Lower leg skin (tissue), 4 donors: ENCODE data around the gene SRD5A1. TPM values are rescaled to one million over a fixed set of nuclear protein-coding genes. Genes with fewer than 3 reads are reported as not detected.

Experiments
- DNase-seq, 2 donors: peaks; one replicate each; pipeline ENCODE4 v3.0.0-alpha.2; 2019; ENCODE audit warnings: low spot score in 2 of 2
- H3K4me3 ChIP-seq: fragments of 200-600 bp; sonication (generic); 2 replicates; pipeline ENCODE4 v1.5.1; 2017; ENCODE audit warnings: mild to moderate bottlenecking, low read depth; ENCODE audit not compliant: poor library complexity, severe bottlenecking
- CTCF ChIP-seq, 3 donors: fragments of 450-650 bp; IDR thresholded peaks; one replicate each; pipeline ENCODE4 v1.5.1; 2016; ENCODE audit warnings: antibody characterized with exemption in 3 of 3, mild to moderate bottlenecking in 3 of 3, moderate library complexity in 2 of 3
- POLR2A ChIP-seq, 2 donors: fragments of 450-650 bp; IDR thresholded peaks; one replicate each; pipeline ENCODE4 v1.6.1; 2016 to 2017; ENCODE audit warnings: antibody characterized with exemption in 2 of 2, mild to moderate bottlenecking in 1 of 2, moderate library complexity in 1 of 2
- WGBS, 2 donors: methylation state at CpG; one replicate each; pipeline ENCODE4 v1.1.5; 2018; 5-methylcytosine and 5-hydroxymethylcytosine counted together
- intact Hi-C: fragments of 100-400 bp; cut with DNase I; formaldehyde crosslinking; loops from one replicate; pipeline ENCODE4 v1.15.0; 2023; ENCODE audit warnings: low total_unique reads
- total RNA-seq, 4 donors: library from RNA; depleted of rRNA; stranded (reverse); fragments of >200 nt; gene quantifications; one replicate each; pipeline ENCODE4 v1.1.0, GENCODE V29; 2016

Gene SRD5A1
- total RNA-seq, 4 donors from 2014 or later = 83.1 to 155 (median 98.4) TPM

- DNase-seq = peak in 1 of 2 donors; percentile 57
- WGBS, 2 donors = 87 to 91% methylated on average over 5 of the region's 5 CpGs
- TF ChIP-seq POLR2A (IDR thresholded peaks at IDR 0.05) (no peak), CTCF (IDR thresholded peaks at IDR 0.05) (no peak)
- intact Hi-C loops = no loop called here
- H3K4me3 ChIP-seq = no peak overlapping the region
Measured at GRCh38 chr5:6586647-6587042, 46.6 kb upstream of the SRD5A1 start.

- TF ChIP-seq POLR2A (IDR thresholded peaks at IDR 0.05) = no peak
- TF ChIP-seq CTCF (IDR thresholded peaks at IDR 0.05) = no peak
- H3K4me3 ChIP-seq = no peak overlapping the region
- 88 to 89% methylated on average over 9 of the region's 9 CpGs for WGBS, 2 donors
- intact Hi-C loops = no loop called here
- peak in 1 of 2 donors; percentile 79 for DNase-seq
Measured at GRCh38 chr5:6587171-6587570, 46.1 kb upstream of the SRD5A1 start.

GRCh38 chr5:6590581-6590980 lies 42.7 kb upstream of the SRD5A1 start:
- intact Hi-C loops = no loop called here
- 72 to 79% methylated on average over 2 of the region's 2 CpGs for WGBS, 2 donors
- no peak overlapping the region for H3K4me3 ChIP-seq
- DNase-seq = no peak
- TF ChIP-seq POLR2A (IDR thresholded peaks at IDR 0.05) = no peak
- no peak for TF ChIP-seq CTCF (IDR thresholded peaks at IDR 0.05)

DNA sequence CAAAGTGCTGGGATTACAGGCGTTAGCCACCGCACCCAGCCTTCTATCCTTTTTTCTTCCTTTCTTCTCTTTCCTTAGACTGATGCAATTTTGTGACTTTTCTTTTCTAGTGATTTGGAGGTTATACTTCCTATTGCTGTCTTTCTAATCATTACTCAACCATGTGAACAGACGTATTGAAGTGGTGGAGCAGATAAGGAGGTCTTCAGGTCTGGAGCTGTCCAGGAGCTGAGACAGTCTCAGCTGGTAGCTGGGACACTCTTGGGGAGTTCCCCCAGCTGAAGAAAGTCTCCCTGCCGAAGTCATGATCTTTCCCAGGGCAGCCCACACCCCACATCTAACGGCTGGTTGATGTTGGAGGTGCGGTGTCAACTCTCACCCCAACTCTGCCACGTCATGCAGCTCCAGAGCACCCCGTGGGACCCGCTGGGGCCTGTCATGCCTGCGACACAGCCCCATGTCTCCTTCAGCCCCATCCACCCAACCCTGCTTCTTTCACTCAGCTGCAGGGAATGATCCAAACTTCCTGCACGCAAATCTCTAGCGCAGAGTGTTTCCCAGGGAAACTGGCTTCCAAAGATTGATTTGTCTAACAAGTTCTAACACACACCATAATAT lies 41.5 kb upstream of the SRD5A1 start:
- 64 to 65% methylated on average over 12 of the region's 12 CpGs for WGBS, 2 donors
- intact Hi-C loops = no loop called here
- no peak for TF ChIP-seq CTCF (IDR thresholded peaks at IDR 0.05)
- TF ChIP-seq POLR2A (IDR thresholded peaks at IDR 0.05) = no peak

GRCh38 chr5:6592601-6593000 lies 40.6 kb upstream of the SRD5A1 start:
- no peak for TF ChIP-seq CTCF (IDR thresholded peaks at IDR 0.05)
- TF ChIP-seq POLR2A (IDR thresholded peaks at IDR 0.05) = no peak
- WGBS, 2 donors = 49 to 50% methylated on average over 3 of the region's 3 CpGs
- DNase-seq = no peak
- no peak overlapping the region for H3K4me3 ChIP-seq
- intact Hi-C loops = no loop called here

More for the DNA sequence above, 41.5 kb upstream of the SRD5A1 start:
- DNase-seq = peak in 1 of 2 donors; percentile 31
- H3K4me3 ChIP-seq = no peak overlapping the region
